Loucy (cell line): ENCODE measurements around the gene APH1A.
"Not testable (repeated sequence)": the region's sequence is repeated elsewhere in the genome, so short reads cannot be mapped to it uniquely, and the experiment has no call there.

Source experiments
- H2AFZ ChIP-seq: fragments of 200-600 bp; sonication (generic); 2 replicates; pipeline ENCODE4 v1.6.0; 2016; ENCODE audit warnings: antibody characterized with exemption, mild to moderate bottlenecking, low read length, moderate library complexity
- H3F3A ChIP-seq: fragments of 200-600 bp; 2 replicates; pipeline ENCODE4 v1.6.0; 2016; ENCODE audit warnings: antibody characterized with exemption, low read depth, mild to moderate bottlenecking
- H3K27me3 ChIP-seq: fragments of 200-600 bp; sonication (generic); 2 replicates; pipeline ENCODE4 v1.6.1; 2014; ENCODE audit warnings: low read length, mild to moderate bottlenecking; ENCODE audit not compliant: insufficient read depth, poor library complexity, severe bottlenecking
- H3K36me3 ChIP-seq: fragments of 200-600 bp; sonication (generic); 2 replicates; pipeline ENCODE4 v1.6.1; 2016; ENCODE audit warnings: low read length; ENCODE audit not compliant: insufficient read depth
- H3K4me1 ChIP-seq: fragments of 200-600 bp; sonication (generic); 2 replicates; pipeline ENCODE4 v1.5.1; 2014; ENCODE audit warnings: low read length, mild to moderate bottlenecking; ENCODE audit not compliant: insufficient read depth, poor library complexity, severe bottlenecking
- H3K4me2 ChIP-seq: fragments of 200-600 bp; sonication (generic); 2 replicates; pipeline ENCODE4 v1.6.0; 2014; ENCODE audit warnings: antibody characterized with exemption, low read length, low read depth, mild to moderate bottlenecking; ENCODE audit not compliant: poor library complexity, severe bottlenecking
- H3K4me3 ChIP-seq: fragments of 200-600 bp; sonication (generic); 2 replicates; pipeline ENCODE4 v1.5.1; 2014; ENCODE audit warnings: low read length, mild to moderate bottlenecking, mixed read lengths; ENCODE audit not compliant: poor library complexity, severe bottlenecking
- H3K79me2 ChIP-seq: fragments of 200-600 bp; sonication (generic); 2 replicates; pipeline ENCODE4 v1.6.1; 2014; ENCODE audit warnings: low read length; ENCODE audit not compliant: insufficient read depth
- H3K9ac ChIP-seq: fragments of 200-600 bp; sonication (generic); 2 replicates; pipeline ENCODE4 v1.6.0; 2014; ENCODE audit warnings: mild to moderate bottlenecking, low read depth, low read length, moderate library complexity; ENCODE audit not compliant: poor library complexity, severe bottlenecking
- H3K9me2 ChIP-seq: fragments of 200-600 bp; sonication (generic); replicated peaks from 2 replicates; pipeline ENCODE4 v1.6.1; 2016; ENCODE audit warnings: low read depth, low read length, mixed read lengths
- H3K9me3 ChIP-seq: fragments of 200-600 bp; sonication (generic); 2 replicates; pipeline ENCODE4 v1.6.1; 2014; ENCODE audit warnings: mild to moderate bottlenecking, antibody characterized with exemption, low read length, low read depth; ENCODE audit not compliant: insufficient read depth
- H4K20me1 ChIP-seq: fragments of 200-600 bp; sonication (generic); 2 replicates; pipeline ENCODE4 v1.6.0; 2014; ENCODE audit warnings: antibody characterized with exemption, low read length, mild to moderate bottlenecking; ENCODE audit not compliant: insufficient read depth, poor library complexity, severe bottlenecking
- EZH2phosphoT487 ChIP-seq: fragments of 200-600 bp; IDR thresholded peaks from 2 replicates; pipeline ENCODE4 v1.6.1; 2018; ENCODE audit warnings: antibody characterized with exemption, mild to moderate bottlenecking, moderate library complexity, borderline replicate concordance
- TF ChIP-seq, protein P1 (sequence below): fragments of 200-600 bp; sonication (generic); conservative IDR thresholded peaks from 2 replicates; pipeline ENCODE4 v1.5.1; 2014; ENCODE audit warnings: mild to moderate bottlenecking, antibody characterized with exemption, low read length

APH1A gene

DNA sequence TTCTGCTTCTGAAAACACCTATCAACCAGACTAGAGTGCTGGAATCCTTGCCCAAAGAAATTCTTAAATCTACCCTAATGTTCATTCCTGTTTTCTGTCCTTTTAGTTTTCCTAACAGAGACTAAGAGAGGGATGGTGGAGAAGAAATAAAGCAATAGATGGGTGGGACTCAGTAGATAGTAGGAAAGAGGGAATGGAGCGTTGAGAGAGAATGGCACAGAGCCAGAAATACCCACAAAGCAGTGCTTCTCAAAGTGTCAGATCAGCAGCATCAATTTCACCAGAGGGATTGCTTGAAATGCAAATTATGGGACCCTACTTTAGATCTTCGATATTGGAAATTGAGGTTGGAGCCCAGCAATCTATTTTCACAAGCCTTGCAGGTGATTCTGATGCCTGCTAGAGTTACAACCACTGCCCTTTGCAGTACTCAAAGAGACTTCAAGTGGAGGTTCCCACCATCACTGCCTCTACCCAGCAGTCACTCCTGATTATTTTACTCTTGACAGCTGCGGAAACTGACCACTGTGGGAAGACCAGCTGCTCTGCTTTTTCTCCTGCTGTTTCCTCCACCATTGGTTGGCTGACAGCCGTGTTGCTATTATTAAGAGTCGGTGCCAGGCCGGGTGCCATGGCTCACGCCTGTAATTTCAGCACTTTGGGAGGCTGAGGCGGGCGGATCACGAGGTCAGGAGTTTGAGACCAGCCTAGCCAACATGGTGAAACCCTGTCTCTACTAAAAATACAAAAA, 41.1 kb upstream of the APH1A start:
- no peaks in the 10 kb centered on the region for H3K27me3 ChIP-seq
- peaks cover 6% of the 10 kb centered on the region; the same call in 1 of the 2 replicates for H3K36me3 ChIP-seq

DNA sequence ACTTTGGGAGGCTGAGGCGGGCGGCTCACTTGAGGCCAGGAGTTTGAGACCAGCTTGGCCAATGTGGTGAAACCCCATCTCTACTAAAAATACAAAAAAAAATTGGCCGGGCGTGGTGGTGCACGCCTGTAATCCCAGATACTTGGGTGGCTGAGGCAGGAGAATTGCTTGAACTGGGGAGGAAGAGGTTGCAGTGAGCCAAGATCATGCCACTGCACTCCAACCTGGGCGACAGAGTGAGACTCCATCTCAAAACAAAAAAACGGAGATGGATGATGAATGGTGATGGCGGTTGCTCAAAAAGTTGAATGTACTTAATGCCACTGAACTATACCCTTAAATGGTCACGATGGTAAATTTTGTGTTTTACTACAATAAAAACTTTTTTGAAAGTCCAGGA, 39.8 kb upstream of the APH1A start:
- not testable (repeated sequence) for H3K4me1 ChIP-seq, H3K9me2 ChIP-seq, H3K27me3 ChIP-seq, H4K20me1 ChIP-seq, H2AFZ ChIP-seq, H3K9ac ChIP-seq, H3K4me2 ChIP-seq, H3K79me2 ChIP-seq, H3K4me3 ChIP-seq, H3K36me3 ChIP-seq, H3K9me3 ChIP-seq, H3F3A ChIP-seq

More for the DNA sequence above, 41.1 kb upstream of the APH1A start:
- Histone ChIP-seq H3K9ac (no peak overlapping the region), H3F3A (no peaks in the 10 kb centered on the region), H3K9me2 (no peaks in the 10 kb centered on the region), H4K20me1 (no peaks in the 10 kb centered on the region), H3K4me3 (no peak overlapping the region), H3K9me3 (no peaks in the 10 kb centered on the region), H3K79me2 (no peaks in the 10 kb centered on the region), H2AFZ (no peak overlapping the region), H3K4me1 (no peaks in the 10 kb centered on the region), H3K4me2 (no peak overlapping the region)
- TF ChIP-seq, protein P1, sequence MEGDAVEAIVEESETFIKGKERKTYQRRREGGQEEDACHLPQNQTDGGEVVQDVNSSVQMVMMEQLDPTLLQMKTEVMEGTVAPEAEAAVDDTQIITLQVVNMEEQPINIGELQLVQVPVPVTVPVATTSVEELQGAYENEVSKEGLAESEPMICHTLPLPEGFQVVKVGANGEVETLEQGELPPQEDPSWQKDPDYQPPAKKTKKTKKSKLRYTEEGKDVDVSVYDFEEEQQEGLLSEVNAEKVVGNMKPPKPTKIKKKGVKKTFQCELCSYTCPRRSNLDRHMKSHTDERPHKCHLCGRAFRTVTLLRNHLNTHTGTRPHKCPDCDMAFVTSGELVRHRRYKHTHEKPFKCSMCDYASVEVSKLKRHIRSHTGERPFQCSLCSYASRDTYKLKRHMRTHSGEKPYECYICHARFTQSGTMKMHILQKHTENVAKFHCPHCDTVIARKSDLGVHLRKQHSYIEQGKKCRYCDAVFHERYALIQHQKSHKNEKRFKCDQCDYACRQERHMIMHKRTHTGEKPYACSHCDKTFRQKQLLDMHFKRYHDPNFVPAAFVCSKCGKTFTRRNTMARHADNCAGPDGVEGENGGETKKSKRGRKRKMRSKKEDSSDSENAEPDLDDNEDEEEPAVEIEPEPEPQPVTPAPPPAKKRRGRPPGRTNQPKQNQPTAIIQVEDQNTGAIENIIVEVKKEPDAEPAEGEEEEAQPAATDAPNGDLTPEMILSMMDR = no peak
- no peak for TF ChIP-seq EZH2phosphoT487

DNA sequence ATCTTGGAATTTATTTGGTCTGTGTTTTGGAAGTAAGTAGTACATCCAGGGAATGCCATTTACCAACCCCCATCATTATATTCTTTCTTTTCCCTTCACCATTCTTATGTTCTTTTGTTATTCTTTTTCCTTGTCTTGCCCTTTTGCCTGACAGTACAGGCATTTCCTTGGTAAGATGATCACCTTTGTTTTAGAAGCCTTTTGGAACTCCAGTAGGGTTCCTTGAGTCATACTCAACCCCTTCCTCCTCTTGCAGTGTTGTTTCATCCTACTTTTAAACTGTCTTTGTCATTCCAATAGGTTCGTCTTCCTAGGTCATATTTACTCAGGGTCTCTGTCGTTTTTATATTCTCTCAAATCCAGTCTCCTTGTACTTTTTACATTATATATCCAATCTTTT, 34.1 kb upstream of the APH1A start:
- H3K9ac ChIP-seq = no peak overlapping the region
- H3K9me3 ChIP-seq = no peaks in the 10 kb centered on the region
- no peaks in the 10 kb centered on the region for H3K9me2 ChIP-seq
- no peak overlapping the region for H3K4me3 ChIP-seq
- H4K20me1 ChIP-seq = no peaks in the 10 kb centered on the region
- no peaks in the 10 kb centered on the region for H3K27me3 ChIP-seq
- no peak overlapping the region for H2AFZ ChIP-seq
- no peaks in the 10 kb centered on the region for H3K4me1 ChIP-seq
- H3K79me2 ChIP-seq = no peaks in the 10 kb centered on the region
- H3F3A ChIP-seq = no peaks in the 10 kb centered on the region
- TF ChIP-seq, protein P1 = no peak
- TF ChIP-seq EZH2phosphoT487 = no peak
- H3K4me2 ChIP-seq = no peak overlapping the region
- H3K36me3 ChIP-seq = peaks cover 5% of the 10 kb centered on the region; the same call in 1 of the 2 replicates

DNA sequence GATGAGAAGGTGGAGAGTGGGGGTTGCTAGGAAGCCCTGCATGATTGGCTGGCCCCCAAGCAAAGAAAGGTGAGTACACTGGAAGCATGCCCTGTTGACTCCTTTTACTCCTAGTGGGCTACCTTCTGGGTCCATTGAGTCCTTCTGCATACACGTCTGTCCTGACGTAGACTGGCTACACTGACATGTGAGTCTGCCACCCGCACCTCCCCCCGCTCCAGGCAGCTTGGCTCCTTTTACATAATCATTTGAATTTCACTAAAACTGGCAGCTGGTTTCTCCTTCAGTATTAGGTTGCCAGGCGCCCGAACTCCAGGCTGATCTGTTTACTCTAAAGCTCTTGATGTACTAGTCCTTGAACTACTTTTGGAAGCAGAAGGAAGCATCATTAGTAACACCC, 33.5 kb upstream of the APH1A start:
- H3K4me3 ChIP-seq = no peak overlapping the region
- no peaks in the 10 kb centered on the region for H3K79me2 ChIP-seq
- H3K4me2 ChIP-seq = no peak overlapping the region
- no peaks in the 10 kb centered on the region for H4K20me1 ChIP-seq
- H3K36me3 ChIP-seq = no peaks in the 10 kb centered on the region; the same call in 1 of the 2 replicates
- H2AFZ ChIP-seq = no peak overlapping the region
- H3F3A ChIP-seq = no peaks in the 10 kb centered on the region
- no peaks in the 10 kb centered on the region for H3K27me3 ChIP-seq
- TF ChIP-seq, protein P1 = no peak
- TF ChIP-seq EZH2phosphoT487 = no peak
- no peaks in the 10 kb centered on the region for H3K9me3 ChIP-seq
- H3K9me2 ChIP-seq = no peaks in the 10 kb centered on the region
- no peak overlapping the region for H3K9ac ChIP-seq
- no peaks in the 10 kb centered on the region for H3K4me1 ChIP-seq
